HepG2 (cell line): ENCODE data around the gene POLR1D. TPM values are rescaled to one million over a fixed set of nuclear protein-coding genes. Genes with fewer than 3 reads are reported as not detected.

Experiments used
- ATAC-seq: fragments of 200-7000 bp; cut with Tn5 transposase; 3 replicates; pipeline ENCODE4 v1.9.1; 2020; ENCODE audit warnings: mild to moderate bottlenecking, moderate library complexity
- BruUV-seq: library from RNA; stranded (reverse); fragments of 400-500 nt; replicated peaks from 2 replicates; lab custom pipeline; 2021; lab: Mats Ljungman, UMichigan
- CTCF ChIA-PET: fragments of 300-600 bp; formaldehyde crosslinking; extraction: SDS; loops from one replicate; lab custom pipeline; 2021; ENCODE audit warnings: low total read pairs, inconsistent platforms, low intra/inter-chr PET ratio; lab: Yijun Ruan, JAX
- POLR2A ChIA-PET: fragments of 350-600 bp; sonication (Branson Sonifier 250); formaldehyde crosslinking; loops from one replicate; lab custom pipeline; 2020; ENCODE audit warnings: antibody characterized with exemption, inconsistent platforms; lab: Yijun Ruan, JAX
- DNase-seq: peaks from one replicate; pipeline ENCODE4 v3.0.0-alpha.2; 2015; ENCODE audit warnings: low spot score
- FAIRE-seq: peaks from 3 replicates; lab custom pipeline; 2011; peaks lifted over from hg19 to GRCh38; lab: Jason Lieb, UNC
- H2AFZ ChIP-seq: one replicate; pipeline ENCODE4 v1.6.1; 2011; ENCODE audit warnings: low read length, inconsistent platforms
- H3K27ac ChIP-seq: fragments of 300-600 bp; 3 replicates; pipeline ENCODE4 v1.8.0; 2011; ENCODE audit warnings: mixed run types, mild to moderate bottlenecking, mixed read lengths, low read length, inconsistent platforms; ENCODE audit not compliant: insufficient read depth; ENCODE audit errors: extremely low read length
- H3K27me3 ChIP-seq, 2 experiments: fragments of 200-600 bp in 1 of 2; 2 replicates in 1 of 2; 3 replicates in 1 of 2; pipeline versions ENCODE4 v1.6.0 to v1.8.0; 2011; ENCODE audit warnings: low read length in 2 of 2, mild to moderate bottlenecking in 2 of 2, moderate library complexity in 2 of 2, inconsistent platforms in 1 of 2; ENCODE audit not compliant: insufficient read depth in 2 of 2, control insufficient read depth in 1 of 2
- H3K36me3 ChIP-seq, 2 experiments: fragments of 200-600 bp in 1 of 2; replicated peaks in 1 of 2; 2 replicates in 1 of 2; 3 replicates in 1 of 2; pipeline versions ENCODE4 v1.5.1 to v1.8.0; 2011; ENCODE audit warnings: low read length in 2 of 2, inconsistent platforms in 1 of 2; ENCODE audit not compliant: insufficient read depth in 2 of 2, control insufficient read depth in 1 of 2
- H3K4me1 ChIP-seq: 2 replicates; pipeline ENCODE4 v1.5.1; 2012; ENCODE audit warnings: low read length, inconsistent platforms; ENCODE audit not compliant: insufficient read depth
- H3K4me2 ChIP-seq: 2 replicates; pipeline ENCODE4 v1.6.0; 2011; ENCODE audit warnings: low read depth, low read length, inconsistent platforms
- H3K4me3 ChIP-seq, 3 experiments: fragments of 200-600 bp in 1 of 3; sonication (generic), shearing (Covaris generic) in 1 of 3; replicated peaks in 1 of 3; 2 replicates each; pipeline ENCODE4 v1.5.1; 2011 to 2016; ENCODE audit warnings: low read length in 3 of 3, inconsistent platforms in 2 of 3, low read depth in 2 of 3, mild to moderate bottlenecking in 2 of 3, control low read depth in 1 of 3, mixed read lengths in 1 of 3; ENCODE audit not compliant: insufficient read depth in 1 of 3
- H3K79me2 ChIP-seq: one replicate; pipeline ENCODE4 v1.6.1; 2011; ENCODE audit warnings: low read length, inconsistent platforms; ENCODE audit not compliant: insufficient read depth
- H3K9ac ChIP-seq: 2 replicates; pipeline ENCODE4 v1.6.0; 2011; ENCODE audit warnings: mild to moderate bottlenecking, low read depth, low read length, inconsistent platforms; ENCODE audit not compliant: insufficient read depth
- H3K9me3 ChIP-seq: 2 replicates; pipeline ENCODE4 v1.5.1; 2012; ENCODE audit warnings: mild to moderate bottlenecking, low read length
- H4K20me1 ChIP-seq: 2 replicates; pipeline ENCODE4 v1.6.0; 2011; ENCODE audit warnings: inconsistent platforms, mild to moderate bottlenecking, low read length, moderate library complexity; ENCODE audit not compliant: insufficient read depth
- AKAP8 ChIP-seq: sonication (generic); formaldehyde crosslinking; IDR thresholded peaks from 2 replicates; pipeline ENCODE4 v1.5.1; 2020; ENCODE audit warnings: mild to moderate bottlenecking, missing genetic modification reagents
- FOSL1 ChIP-seq: sonication (generic); formaldehyde crosslinking; IDR thresholded peaks from 2 replicates; pipeline ENCODE4 v1.9.0; 2021; ENCODE audit warnings: missing genetic modification reagents, borderline replicate concordance
- FOSL2 ChIP-seq: sonication (generic); formaldehyde crosslinking; IDR thresholded peaks from 2 replicates; pipeline ENCODE4 v1.4.0; 2020; ENCODE audit warnings: missing genetic modification reagents
- GATAD2A ChIP-seq: IDR thresholded peaks from 2 replicates; pipeline ENCODE4 v1.6.1; 2016
- JUND ChIP-seq: sonication (generic); formaldehyde crosslinking; IDR thresholded peaks from 2 replicates; pipeline ENCODE4 v1.8.0; 2022; ENCODE audit warnings: mild to moderate bottlenecking, missing genetic modification reagents
- KLF9 ChIP-seq: IDR thresholded peaks from 2 replicates; pipeline ENCODE4 v1.6.1; 2016; ENCODE audit warnings: low read depth
- NFAT5 ChIP-seq: sonication (generic); formaldehyde crosslinking; IDR thresholded peaks from 2 replicates; pipeline ENCODE4 v1.4.0; 2020; ENCODE audit warnings: missing genetic modification reagents
- SAP130 ChIP-seq: IDR thresholded peaks from 2 replicates; pipeline ENCODE4 v1.6.1; 2016; ENCODE audit warnings: low read depth
- SIX1 ChIP-seq: sonication (generic); formaldehyde crosslinking; IDR thresholded peaks from 2 replicates; pipeline ENCODE4 v1.4.0; 2020; ENCODE audit warnings: missing genetic modification reagents, borderline replicate concordance
- SP4 ChIP-seq: sonication (generic); formaldehyde crosslinking; IDR thresholded peaks from 2 replicates; pipeline ENCODE4 v1.8.1; 2023; ENCODE audit warnings: mild to moderate bottlenecking, missing genetic modification reagents
- TBX2 ChIP-seq: sonication (generic); formaldehyde crosslinking; IDR thresholded peaks from 2 replicates; pipeline ENCODE4 v1.5.0; 2020; ENCODE audit warnings: missing genetic modification reagents, mild to moderate bottlenecking, borderline replicate concordance
- TEAD3 ChIP-seq: optimal IDR thresholded peaks from 2 replicates; pipeline ENCODE3; 2016; ENCODE audit warnings: borderline replicate concordance
- ZNF256 ChIP-seq: sonication (generic); formaldehyde crosslinking; conservative IDR thresholded peaks from 2 replicates; pipeline ENCODE4 v1.4.0; 2020; ENCODE audit warnings: missing genetic modification reagents
- ZNF512 ChIP-seq: sonication (generic); formaldehyde crosslinking; IDR thresholded peaks from 2 replicates; pipeline ENCODE4 v1.4.0; 2020; ENCODE audit warnings: mild to moderate bottlenecking, missing genetic modification reagents
- ZNF7 ChIP-seq: IDR thresholded peaks from 2 replicates; pipeline ENCODE4 v1.6.1; 2016; ENCODE audit warnings: missing biosample characterization, missing genetic modification reagents
- ZNF784 ChIP-seq: sonication (generic); formaldehyde crosslinking; IDR thresholded peaks from 2 replicates; pipeline ENCODE4 v1.5.1; 2020; ENCODE audit warnings: missing genetic modification reagents, mild to moderate bottlenecking, borderline replicate concordance
- ZSCAN20 ChIP-seq: sonication (generic); formaldehyde crosslinking; IDR thresholded peaks from 2 replicates; pipeline ENCODE4 v1.4.0; 2020; ENCODE audit warnings: missing genetic modification reagents, mild to moderate bottlenecking, borderline replicate concordance
- WGBS: methylation state at CpG from one replicate; pipeline ENCODE4 v1.1.6; 2017; ENCODE audit warnings: low lambda C conversion rate; 5-methylcytosine and 5-hydroxymethylcytosine counted together
- in situ Hi-C: cut with HindIII; loops from 2 replicates; pipeline ENCODE4 v1.10.0; 2017; ENCODE audit warnings: low pct_unique_long_range_greater_than_20kb; ENCODE audit not compliant: extremely low pct_ligation_motif_present
- intact Hi-C: fragments of 100-400 bp; cut with micrococcal nuclease; formaldehyde crosslinking; loops from one replicate; pipeline ENCODE4 v1.10.0; 2022; ENCODE audit not compliant: unreplicated experiment
- polyA plus RNA-seq, 8 experiments: library from polyadenylated mRNA; depleted of rRNA in 3 of 8; stranded (reverse) in 7 of 8; unstranded in 1 of 8; fragments of >200 nt; fragmentation: Illumina TruSeq in 4 of 8; extraction: Trizol in 4 of 8; gene quantifications; 2 replicates each; pipeline versions ENCODE4 v1.2.1 to v1.2.3, GENCODE V29; 2011 to 2016; ENCODE audit warnings: low read depth in 4 of 8, missing spikeins in 1 of 8, mixed read lengths in 1 of 8; ENCODE audit not compliant: insufficient read depth in 1 of 8
- total RNA-seq, 5 experiments: library from RNA; depleted of rRNA; stranded (reverse); fragments of >200 nt; fragmentation: Illumina TruSeq; extraction: Trizol; gene quantifications; 2 replicates each; pipeline ENCODE4 v1.2.3, GENCODE V29; 2016; ENCODE audit warnings: low read depth in 1 of 5
- TF ChIP-seq, protein P1 (sequence below): sonication (generic); formaldehyde crosslinking; IDR thresholded peaks from 2 replicates; pipeline ENCODE4 v1.4.0; 2020; ENCODE audit warnings: missing genetic modification reagents

Gene POLR1D
- total and polyA plus RNA-seq, 2 of the 13 experiments (the other 11 are each of a cell fraction or from before 2014, with no cell fraction given): 183 to 490 TPM

- peak; percentile 84 for ATAC-seq
- Histone ChIP-seq H2AFZ (no peak overlapping the region), H3K4me3 (no peak overlapping the region), H3K9ac (no peak overlapping the region), H4K20me1 (peaks cover 28% of the 10 kb centered on the region), H3K27me3 (no peaks in the 10 kb centered on the region), H3K36me3 (no peaks in the 10 kb centered on the region), H3K27ac (no peak overlapping the region), H3K79me2 (peaks cover 94% of the 10 kb centered on the region), H3K4me2 (no peak overlapping the region), H3K9me3 (no peaks in the 10 kb centered on the region), H3K4me1 (peaks cover 59% of the 10 kb centered on the region)
- CTCF ChIA-PET: no interaction called here
- BruUV-seq: no TSS peak
- WGBS: 83% methylated on average over 5 of the region's 5 CpGs
- no peak for FAIRE-seq
- intact Hi-C loops (no loop called here), in situ Hi-C loops (no loop called here)
- peak; percentile 67 for DNase-seq
- POLR2A ChIA-PET: interaction anchor here (3.1 kb wide), 1 partner anchor 20 kb away, joined by 13 read pairs; the partner anchor contains the start of gene LNX2
- TF ChIP-seq GATAD2A (CRISPR knock-in tag): 0 out of 2 replicates have a peak, but pooled peaks have one; percentile 14
- TF ChIP-seq ZNF512 (CRISPR knock-in tag): no peak
- no peak for TF ChIP-seq ZNF784 (CRISPR knock-in tag)
- peak; percentile 87 for TF ChIP-seq TEAD3 (CRISPR knock-in tag)
- no peak for TF ChIP-seq ZSCAN20
- TF ChIP-seq FOSL1 (CRISPR knock-in tag): peak; percentile 80
- TF ChIP-seq KLF9 (CRISPR knock-in tag): no peak
- TF ChIP-seq, protein P1, sequence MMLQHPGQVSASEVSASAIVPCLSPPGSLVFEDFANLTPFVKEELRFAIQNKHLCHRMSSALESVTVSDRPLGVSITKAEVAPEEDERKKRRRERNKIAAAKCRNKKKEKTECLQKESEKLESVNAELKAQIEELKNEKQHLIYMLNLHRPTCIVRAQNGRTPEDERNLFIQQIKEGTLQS (CRISPR knock-in tag): peak; percentile 75
- TF ChIP-seq SAP130 (CRISPR knock-in tag): peak; percentile 26; the same call in 1 of the 2 replicates
- peak; percentile 95 for TF ChIP-seq FOSL2 (CRISPR knock-in tag)
- no peak for TF ChIP-seq SP4 (CRISPR knock-in tag)
- peak; percentile 87 for TF ChIP-seq JUND (CRISPR knock-in tag)
- TF ChIP-seq TBX2: no peak
- peak; percentile 57 for TF ChIP-seq ZNF7
- no peak for TF ChIP-seq NFAT5
- no peak for TF ChIP-seq AKAP8 (CRISPR knock-in tag)
- TF ChIP-seq SIX1: peak; percentile 31; the same call in 1 of the 2 replicates
- no peak for TF ChIP-seq ZNF256 (CRISPR knock-in tag)
These were observed 21.7 kb upstream of the POLR1D start for GRCh38 chr13:27599845-27600553.
